ENCODE measurements around the gene INPP5A.

DNA sequence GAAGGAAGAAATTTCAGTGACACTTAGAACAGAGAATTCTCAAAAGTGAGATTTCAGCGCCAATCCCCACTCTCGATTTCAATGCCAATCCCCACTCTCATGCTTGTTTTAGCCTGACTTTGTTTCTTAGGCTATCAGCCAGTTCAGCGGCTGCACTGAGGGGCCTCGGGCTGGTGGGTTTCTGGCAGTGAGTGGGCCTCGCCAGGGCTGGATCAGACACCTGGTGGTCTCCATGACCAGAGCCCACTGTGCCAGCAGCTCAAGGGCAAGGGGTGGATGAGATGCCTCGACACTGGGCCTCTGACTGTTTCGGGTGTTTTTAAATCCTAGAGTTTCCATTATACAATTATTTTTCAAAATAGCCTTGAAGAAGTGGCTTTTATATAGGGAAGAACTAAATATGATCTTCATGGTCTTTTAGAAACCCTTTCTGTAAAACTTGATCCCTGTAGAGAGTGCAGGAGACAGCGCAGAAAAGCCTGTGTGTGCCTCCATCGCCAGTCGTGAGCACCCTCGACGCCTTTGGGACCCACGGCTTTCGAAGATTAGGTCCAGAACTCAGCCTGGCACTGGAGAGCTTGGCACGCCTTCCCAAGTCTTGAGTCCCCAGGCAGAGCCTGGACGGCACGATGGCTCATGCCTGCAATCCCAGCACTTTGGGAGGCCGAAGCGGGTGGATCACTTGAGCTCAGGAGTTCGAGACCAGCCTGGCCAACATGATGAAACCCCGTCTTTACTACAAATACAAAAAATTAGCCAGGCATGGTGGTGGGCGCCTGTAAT is 76.2 kb downstream of the INPP5A start:
- TF ChIP-seq, protein P1, sequence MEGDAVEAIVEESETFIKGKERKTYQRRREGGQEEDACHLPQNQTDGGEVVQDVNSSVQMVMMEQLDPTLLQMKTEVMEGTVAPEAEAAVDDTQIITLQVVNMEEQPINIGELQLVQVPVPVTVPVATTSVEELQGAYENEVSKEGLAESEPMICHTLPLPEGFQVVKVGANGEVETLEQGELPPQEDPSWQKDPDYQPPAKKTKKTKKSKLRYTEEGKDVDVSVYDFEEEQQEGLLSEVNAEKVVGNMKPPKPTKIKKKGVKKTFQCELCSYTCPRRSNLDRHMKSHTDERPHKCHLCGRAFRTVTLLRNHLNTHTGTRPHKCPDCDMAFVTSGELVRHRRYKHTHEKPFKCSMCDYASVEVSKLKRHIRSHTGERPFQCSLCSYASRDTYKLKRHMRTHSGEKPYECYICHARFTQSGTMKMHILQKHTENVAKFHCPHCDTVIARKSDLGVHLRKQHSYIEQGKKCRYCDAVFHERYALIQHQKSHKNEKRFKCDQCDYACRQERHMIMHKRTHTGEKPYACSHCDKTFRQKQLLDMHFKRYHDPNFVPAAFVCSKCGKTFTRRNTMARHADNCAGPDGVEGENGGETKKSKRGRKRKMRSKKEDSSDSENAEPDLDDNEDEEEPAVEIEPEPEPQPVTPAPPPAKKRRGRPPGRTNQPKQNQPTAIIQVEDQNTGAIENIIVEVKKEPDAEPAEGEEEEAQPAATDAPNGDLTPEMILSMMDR (IDR thresholded peaks at IDR 0.05; ENCODE audit: low read length), result no peak
- no peak for TF ChIP-seq EZH2 (optimal IDR thresholded peaks at IDR 0.05; ENCODE audit: low read depth, low read length)
